Lower lobe of right lung (tissue), 2 donors: ENCODE measurements around the gene NFU1. TPM values are rescaled to one million over a fixed set of nuclear protein-coding genes. Genes with fewer than 3 reads are reported as not detected.

Source experiments
- ATAC-seq, 2 donors: fragments of 200-7000 bp; cut with Tn5 transposase; one replicate each; pipeline ENCODE4 v1.9.1; 2020 to 2022; ENCODE audit warnings: mild to moderate bottlenecking in 2 of 2, moderate library complexity in 2 of 2
- DNase-seq: peaks from one replicate; pipeline ENCODE4 v3.0.0-alpha.2; 2020
- H3K27ac ChIP-seq: fragments of 200-600 bp; one replicate; pipeline ENCODE4 v1.8.0; 2022
- H3K27me3 ChIP-seq: fragments of 200-600 bp; one replicate; pipeline ENCODE4 v1.8.0; 2022; ENCODE audit warnings: low read depth
- H3K36me3 ChIP-seq: fragments of 200-600 bp; one replicate; pipeline ENCODE4 v1.8.0; 2022; ENCODE audit warnings: mild to moderate bottlenecking
- H3K4me1 ChIP-seq: fragments of 200-600 bp; one replicate; pipeline ENCODE4 v1.8.0; 2022
- H3K4me3 ChIP-seq: fragments of 200-600 bp; one replicate; pipeline ENCODE4 v1.8.0; 2022; ENCODE audit warnings: mild to moderate bottlenecking
- H3K9me3 ChIP-seq: fragments of 200-600 bp; one replicate; pipeline ENCODE4 v1.8.0; 2022
- intact Hi-C: fragments of 100-400 bp; cut with DNase I; formaldehyde crosslinking; loops from one replicate; pipeline ENCODE4 v1.11.0; 2022
- long read RNA-seq: library from polyadenylated mRNA; unstranded; transcript quantifications from one replicate; pipeline ENCODE4 v2.0.0, GENCODE V29; 2021
- total RNA-seq: library from RNA; stranded (reverse); fragmentation: NEBNext Ultra II Directional; extraction: Animal tissue kit (Norgen Biotek cat#: 25700); gene quantifications from one replicate; pipeline ENCODE4 v1.2.1, GENCODE V29; 2021
- TF ChIP-seq, protein P1 (sequence below): fragments of 200-600 bp; IDR thresholded peaks from one replicate; pipeline ENCODE4 v1.8.0; 2022; ENCODE audit warnings: antibody characterized with exemption, mild to moderate bottlenecking
- donor health status: DM: no; HTN: yes; CAD: no; lungs with severe emphysema.

Gene NFU1
- total RNA-seq = 44.2 TPM
- long read RNA-seq, transcript NFU1-203 (8 exons, 1,467 nt) = major isoform, 12 of 15 reads
- long read RNA-seq, partial matches to known transcripts = 0 of 15 reads
- long read RNA-seq, other reads (novel, unspliced or antisense) = 3 of 15 reads

DNA sequence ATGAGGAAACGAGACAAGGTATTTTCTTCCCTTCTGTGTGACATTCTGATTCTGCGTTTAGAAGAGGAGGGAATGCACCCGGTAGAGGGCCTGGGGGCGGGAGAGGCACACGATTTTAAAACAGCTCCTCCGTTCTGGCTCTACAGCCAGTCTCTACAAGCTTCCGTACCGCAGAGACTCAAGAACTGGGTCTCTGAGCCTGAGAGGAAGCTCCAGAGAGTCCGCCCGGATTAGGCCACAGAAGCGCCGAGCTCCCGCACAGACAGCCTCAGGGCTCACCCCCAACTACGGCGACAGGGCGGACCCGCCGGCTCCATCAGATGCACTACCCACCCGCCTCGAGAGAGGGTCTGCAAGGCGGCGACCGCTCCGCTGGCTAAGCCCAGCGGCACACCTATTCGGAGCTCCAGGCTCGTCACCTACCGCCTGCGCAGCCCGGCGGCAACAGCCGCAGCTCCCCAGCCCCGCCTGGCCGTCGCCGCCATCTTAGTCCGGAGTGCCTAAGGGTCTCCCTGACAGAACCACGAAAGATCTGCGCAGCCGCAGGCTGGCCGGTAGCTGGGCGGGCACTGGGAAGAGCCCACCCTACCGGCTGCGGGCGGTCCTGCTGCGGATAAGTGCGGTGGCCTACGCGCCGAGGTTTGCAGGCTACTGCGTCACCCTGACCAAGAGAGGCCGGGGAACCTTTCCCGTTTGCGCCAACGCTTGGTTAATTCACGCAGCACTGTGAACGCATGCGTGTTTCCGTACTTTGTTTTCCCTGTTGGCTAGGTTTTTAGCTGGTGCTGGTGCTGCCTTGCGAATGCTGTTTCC, at the start of gene NFU1:
Gene NFU1, minus strand, starts transcription at position 498 of the 813 bp plus-strand sequence. Its CDS starts 13 bp downstream, at position 485.
- no peaks in the 10 kb centered on the region for H3K27me3 ChIP-seq
- H3K36me3 ChIP-seq = no peaks in the 10 kb centered on the region
- TF ChIP-seq, protein P1, sequence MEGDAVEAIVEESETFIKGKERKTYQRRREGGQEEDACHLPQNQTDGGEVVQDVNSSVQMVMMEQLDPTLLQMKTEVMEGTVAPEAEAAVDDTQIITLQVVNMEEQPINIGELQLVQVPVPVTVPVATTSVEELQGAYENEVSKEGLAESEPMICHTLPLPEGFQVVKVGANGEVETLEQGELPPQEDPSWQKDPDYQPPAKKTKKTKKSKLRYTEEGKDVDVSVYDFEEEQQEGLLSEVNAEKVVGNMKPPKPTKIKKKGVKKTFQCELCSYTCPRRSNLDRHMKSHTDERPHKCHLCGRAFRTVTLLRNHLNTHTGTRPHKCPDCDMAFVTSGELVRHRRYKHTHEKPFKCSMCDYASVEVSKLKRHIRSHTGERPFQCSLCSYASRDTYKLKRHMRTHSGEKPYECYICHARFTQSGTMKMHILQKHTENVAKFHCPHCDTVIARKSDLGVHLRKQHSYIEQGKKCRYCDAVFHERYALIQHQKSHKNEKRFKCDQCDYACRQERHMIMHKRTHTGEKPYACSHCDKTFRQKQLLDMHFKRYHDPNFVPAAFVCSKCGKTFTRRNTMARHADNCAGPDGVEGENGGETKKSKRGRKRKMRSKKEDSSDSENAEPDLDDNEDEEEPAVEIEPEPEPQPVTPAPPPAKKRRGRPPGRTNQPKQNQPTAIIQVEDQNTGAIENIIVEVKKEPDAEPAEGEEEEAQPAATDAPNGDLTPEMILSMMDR = peak; percentile 76
- H3K4me1 ChIP-seq = peaks cover 21% of the 10 kb centered on the region
- peak within 1 kb of the TSS; percentile 96 for H3K27ac ChIP-seq
- H3K4me3 ChIP-seq = peak within 1 kb of the TSS; percentile 76
- no peaks in the 10 kb centered on the region for H3K9me3 ChIP-seq
- intact Hi-C loops = no loop called here
- DNase-seq (peak; percentile 96), ATAC-seq (peak; percentile 99)

DNA sequence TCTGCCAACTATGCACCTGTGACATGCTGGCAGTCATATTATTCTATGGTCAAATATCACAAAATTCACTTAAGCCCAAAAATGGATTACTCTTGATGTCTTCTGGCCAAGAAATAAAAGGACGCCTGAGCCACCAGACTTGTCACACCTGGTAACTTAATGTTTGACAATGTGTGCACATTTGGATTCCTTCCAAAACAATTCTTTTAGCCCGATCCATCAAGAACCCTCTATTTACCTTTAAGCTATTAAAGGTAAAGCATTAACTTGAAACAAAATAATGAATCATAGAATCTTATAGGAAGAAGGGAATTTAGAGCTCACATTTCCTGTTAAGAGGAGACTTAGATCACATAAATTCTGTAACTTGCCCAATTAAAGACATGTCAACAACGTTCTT, 46.5 kb upstream of the NFU1 start:
- TF ChIP-seq, protein P1 = no peak
- intact Hi-C loops = no loop called here
- no peaks in the 10 kb centered on the region for H3K9me3 ChIP-seq
- no peak overlapping the region for H3K4me3 ChIP-seq
- DNase-seq (no peak), ATAC-seq (peak in 1 of 2 donors; percentile 44)
- H3K4me1 ChIP-seq = no peaks in the 10 kb centered on the region
- peaks cover 31% of the 10 kb centered on the region for H3K36me3 ChIP-seq
- no peak overlapping the region for H3K27ac ChIP-seq
- H3K27me3 ChIP-seq = no peaks in the 10 kb centered on the region

DNA sequence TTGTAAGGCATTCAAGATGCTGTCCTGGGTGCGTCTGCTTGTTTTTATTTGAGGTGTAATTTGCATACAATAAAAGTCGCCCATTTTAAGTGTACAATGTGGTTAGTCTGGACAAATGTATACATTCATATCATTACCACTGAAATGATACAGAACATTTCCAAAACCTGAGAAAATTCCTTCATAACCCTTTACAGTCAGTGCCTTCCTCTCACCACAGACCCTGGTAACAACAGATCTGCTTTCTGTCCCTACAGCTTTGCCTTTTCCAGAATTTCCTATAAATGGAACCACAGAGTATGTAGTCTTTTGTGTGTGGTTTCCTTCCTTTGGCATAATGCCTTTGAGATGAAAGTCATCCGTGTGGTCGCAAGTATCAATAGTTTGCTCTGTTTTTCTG, 45.8 kb upstream of the NFU1 start:
- DNase-seq (no peak), ATAC-seq (no peak)
- Histone ChIP-seq H3K4me1 (no peaks in the 10 kb centered on the region), H3K27me3 (no peaks in the 10 kb centered on the region), H3K4me3 (no peak overlapping the region), H3K27ac (no peak overlapping the region), H3K36me3 (peaks cover 37% of the 10 kb centered on the region), H3K9me3 (no peaks in the 10 kb centered on the region)
- intact Hi-C loops = no loop called here
- TF ChIP-seq, protein P1 = no peak

DNA sequence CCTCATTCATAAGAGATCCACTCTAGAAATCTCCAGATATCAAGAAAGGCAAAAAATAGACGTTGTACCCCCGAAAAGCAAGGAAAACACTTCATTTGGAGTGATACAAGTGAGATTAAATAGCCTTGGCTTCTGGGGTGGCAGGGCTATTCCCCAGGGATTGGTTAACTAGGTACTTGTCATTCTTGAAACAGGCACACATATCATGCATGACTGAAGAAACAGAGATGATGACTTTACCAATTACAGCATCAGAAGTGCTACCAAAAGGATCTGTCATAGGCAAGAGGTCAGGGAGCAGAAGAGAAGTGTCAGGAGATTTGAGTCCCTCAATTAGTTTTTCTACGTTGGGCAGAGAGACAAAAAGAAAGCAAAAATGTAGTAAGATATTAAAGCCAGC, 45.2 kb upstream of the NFU1 start:
- Histone ChIP-seq H3K4me3 (no peak overlapping the region), H3K27ac (no peak overlapping the region), H3K4me1 (no peaks in the 10 kb centered on the region), H3K36me3 (peaks cover 35% of the 10 kb centered on the region), H3K9me3 (no peaks in the 10 kb centered on the region), H3K27me3 (no peaks in the 10 kb centered on the region)
- intact Hi-C loops = no loop called here
- DNase-seq = no peak
- TF ChIP-seq, protein P1 = no peak
- no peak for ATAC-seq

DNA sequence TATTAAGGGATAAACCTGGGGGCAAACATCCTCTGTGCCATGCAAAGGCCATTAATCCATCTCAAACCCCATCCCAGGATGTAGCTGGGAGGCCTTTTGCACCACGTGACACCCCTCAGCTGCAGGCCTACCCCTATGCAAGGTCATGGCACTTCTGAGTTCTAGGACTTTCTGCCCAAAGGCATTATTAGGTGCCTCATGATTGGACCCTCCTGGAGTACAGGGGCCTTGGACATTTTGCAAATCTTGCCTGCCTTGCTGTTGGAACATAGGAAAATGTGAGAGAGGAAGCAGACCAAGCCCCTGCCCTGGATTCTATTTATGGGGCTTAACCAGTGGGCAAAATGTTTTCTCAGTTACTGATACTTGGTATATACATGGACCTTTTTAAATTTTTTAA, 44.2 kb upstream of the NFU1 start:
- no peak for DNase-seq
- Histone ChIP-seq H3K36me3 (peaks cover 35% of the 10 kb centered on the region), H3K27ac (no peak overlapping the region), H3K4me1 (no peaks in the 10 kb centered on the region), H3K4me3 (no peak overlapping the region), H3K27me3 (no peaks in the 10 kb centered on the region), H3K9me3 (no peaks in the 10 kb centered on the region)
- no peak for ATAC-seq
- intact Hi-C loops = no loop called here
- TF ChIP-seq, protein P1 = no peak
